GM19239 (cell line): ENCODE results near the gene OR10H4.
"Not testable (repeated sequence)": the region's sequence is repeated elsewhere in the genome, so short reads cannot be mapped to it uniquely, and the experiment has no call there.

Experiments used
- DNase-seq: peaks from one replicate; pipeline ENCODE4 v3.0.0; 2011; ENCODE audit warnings: low spot score; ENCODE audit not compliant: insufficient read length
- FAIRE-seq: peaks from 2 replicates; lab custom pipeline; 2011; peaks lifted over from hg19 to GRCh38; lab: Jason Lieb, UNC

Gene OR10H4, protein sequence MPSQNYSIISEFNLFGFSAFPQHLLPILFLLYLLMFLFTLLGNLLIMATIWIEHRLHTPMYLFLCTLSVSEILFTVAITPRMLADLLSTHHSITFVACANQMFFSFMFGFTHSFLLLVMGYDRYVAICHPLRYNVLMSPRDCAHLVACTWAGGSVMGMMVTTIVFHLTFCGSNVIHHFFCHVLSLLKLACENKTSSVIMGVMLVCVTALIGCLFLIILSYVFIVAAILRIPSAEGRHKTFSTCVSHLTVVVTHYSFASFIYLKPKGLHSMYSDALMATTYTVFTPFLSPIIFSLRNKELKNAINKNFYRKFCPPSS

DNA sequence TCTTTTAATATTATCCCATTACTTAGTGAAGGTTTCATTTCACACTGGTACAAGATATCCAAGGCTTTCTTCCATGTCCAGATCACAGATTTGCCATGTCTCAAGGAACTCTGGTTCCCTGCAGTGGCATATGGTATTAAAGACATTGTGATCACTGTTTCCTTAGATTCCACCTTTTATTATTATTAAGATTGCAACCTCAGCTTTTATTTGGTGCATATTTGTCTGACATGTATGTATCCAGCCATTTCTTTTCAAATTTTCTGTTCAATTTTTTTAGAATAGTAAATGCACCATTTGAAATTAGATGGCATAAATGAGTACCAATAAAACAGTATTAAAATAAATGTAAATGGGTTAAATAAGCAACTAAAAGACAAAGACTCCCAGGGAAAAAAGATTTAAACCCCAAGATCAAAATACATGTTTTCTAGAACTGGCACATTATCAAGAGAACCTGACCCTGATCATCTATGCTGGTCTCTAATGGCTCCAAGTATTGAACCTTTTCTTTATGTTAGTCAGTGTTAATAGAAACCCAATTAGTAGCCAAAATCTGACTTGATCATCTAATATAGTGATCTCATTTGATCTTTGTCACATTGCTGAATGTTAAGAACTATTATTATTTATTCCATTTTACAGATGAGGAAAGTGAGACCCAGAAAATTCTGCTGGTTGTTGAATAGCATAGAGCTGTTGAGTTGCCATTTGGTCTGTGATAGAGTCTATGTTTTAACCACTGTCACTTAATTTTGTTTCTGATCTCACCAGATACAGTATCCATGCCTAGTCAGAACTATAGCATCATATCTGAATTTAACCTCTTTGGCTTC lies at the start of gene OR10H4:
Gene OR10H4, plus strand, starts transcription at position 786 of the 836 bp plus-strand sequence. Its CDS starts 0 bp downstream, at position 786.
- FAIRE-seq = no peak
- no peak for DNase-seq

DNA sequence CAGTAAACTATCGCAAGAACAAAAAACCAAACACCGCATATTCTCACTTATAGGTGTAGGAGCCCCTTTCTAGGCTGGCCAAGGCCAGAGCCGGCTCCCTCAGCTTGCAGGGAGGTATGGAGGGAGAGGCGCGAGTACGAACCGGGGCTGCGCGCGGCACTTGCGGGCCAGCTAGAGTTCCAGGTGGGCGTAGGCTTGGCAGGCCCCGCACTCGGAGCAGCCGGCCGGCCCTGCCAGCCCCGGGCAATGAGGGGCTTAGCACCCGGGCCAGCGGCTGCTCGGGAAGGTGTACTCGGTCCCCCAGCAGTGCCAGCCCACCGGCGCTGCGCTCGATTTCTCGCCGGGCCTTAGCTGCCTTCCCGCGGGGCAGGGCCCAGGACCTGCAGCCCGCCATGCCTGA lies 49.2 kb upstream of the OR10H4 start:
- DNase-seq, FAIRE-seq: not testable (repeated sequence)

DNA sequence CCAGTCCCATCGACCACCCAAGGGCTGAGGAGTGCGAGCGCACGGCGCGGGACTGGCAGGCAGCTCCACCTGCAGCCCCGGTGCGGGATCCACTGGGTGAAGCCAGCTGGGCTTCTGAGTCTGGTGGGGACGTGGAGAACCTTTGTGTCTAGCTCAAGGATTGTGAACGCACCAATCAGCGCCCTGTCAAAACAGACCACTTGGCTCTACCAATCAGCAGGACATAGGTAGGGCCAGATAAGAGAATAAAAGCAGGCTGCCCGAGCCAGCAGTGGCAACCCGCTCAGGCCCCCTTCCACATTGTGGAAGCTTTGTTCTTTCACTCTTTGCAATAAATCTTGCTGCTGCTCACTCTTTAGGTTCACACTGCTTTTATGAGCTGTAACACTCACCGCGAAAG lies 48.8 kb upstream of the OR10H4 start:
- not testable (repeated sequence) for FAIRE-seq, DNase-seq

DNA sequence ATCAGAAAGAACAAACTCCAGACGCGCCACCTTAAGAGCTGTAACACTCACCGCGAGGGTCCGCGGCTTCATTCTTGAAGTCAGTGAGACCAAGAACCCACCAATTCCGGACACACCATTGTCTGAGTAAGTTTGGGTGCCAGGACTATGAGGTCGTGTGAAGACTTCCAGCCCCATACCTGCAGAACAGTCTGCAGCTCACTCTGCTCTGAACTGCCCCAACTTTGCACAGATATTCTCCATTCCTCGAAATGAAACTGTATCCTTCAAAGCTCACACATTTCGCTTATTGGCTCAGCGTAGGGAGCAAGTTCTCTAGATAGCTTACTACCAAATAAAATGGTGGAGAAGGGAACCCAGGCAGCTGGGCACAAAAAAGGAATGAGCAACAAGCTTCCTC lies 48.3 kb upstream of the OR10H4 start:
- FAIRE-seq (no peak), DNase-seq (no peak)

GRCh38 chr19:15902254-15902653 lies 46.6 kb upstream of the OR10H4 start:
- FAIRE-seq = no peak
- no peak for DNase-seq

DNA sequence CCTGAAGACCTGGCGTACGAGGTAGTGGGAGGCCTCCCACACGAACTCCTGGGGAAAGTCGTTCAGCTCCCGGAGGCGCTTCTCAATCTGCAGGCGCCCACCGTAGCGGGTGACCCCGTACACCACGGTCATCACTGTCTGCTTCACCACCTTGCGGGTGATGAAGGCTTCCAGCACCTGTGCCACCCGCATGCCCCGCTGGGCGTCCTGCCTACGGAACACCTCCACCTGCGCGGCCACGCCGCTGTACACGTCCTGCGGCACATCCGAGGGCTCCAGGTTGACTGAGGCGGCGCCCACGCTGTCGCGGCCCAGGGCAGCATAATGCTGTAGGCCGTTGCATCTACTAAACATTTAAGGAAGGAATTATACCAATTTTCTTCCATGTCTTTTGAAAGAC lies 45.9 kb upstream of the OR10H4 start:
- not testable (repeated sequence) for FAIRE-seq

DNA sequence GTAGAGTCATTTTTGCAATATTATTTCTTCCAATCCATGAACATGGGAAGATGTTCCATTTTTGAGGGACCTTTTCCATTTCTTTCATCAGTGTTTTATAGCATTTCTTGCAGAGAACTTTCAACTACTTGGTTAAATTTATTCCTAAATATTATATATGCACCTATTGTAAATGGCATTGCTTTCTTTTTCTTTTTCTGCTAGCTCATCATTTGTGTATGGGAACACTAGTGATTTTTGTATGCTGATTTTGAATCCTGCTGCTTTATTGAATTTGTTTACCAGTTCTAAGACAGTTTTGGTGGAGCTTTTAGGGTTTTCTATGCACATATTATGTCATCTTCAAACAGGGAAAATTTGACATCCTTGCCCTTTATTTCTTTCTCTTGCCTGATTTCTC lies 43.8 kb upstream of the OR10H4 start:
- DNase-seq (no peak), FAIRE-seq (no peak)

More for the DNA sequence above, 45.9 kb upstream of the OR10H4 start:
- not testable (repeated sequence) for DNase-seq

- DNase-seq (no peak), FAIRE-seq (no peak)
These were observed 37.1 kb upstream of the OR10H4 start for GRCh38 chr19:15911599-15912235.

GRCh38 chr19:15913384-15913783 lies 35.4 kb upstream of the OR10H4 start:
- DNase-seq (no peak), FAIRE-seq (no peak)

DNA sequence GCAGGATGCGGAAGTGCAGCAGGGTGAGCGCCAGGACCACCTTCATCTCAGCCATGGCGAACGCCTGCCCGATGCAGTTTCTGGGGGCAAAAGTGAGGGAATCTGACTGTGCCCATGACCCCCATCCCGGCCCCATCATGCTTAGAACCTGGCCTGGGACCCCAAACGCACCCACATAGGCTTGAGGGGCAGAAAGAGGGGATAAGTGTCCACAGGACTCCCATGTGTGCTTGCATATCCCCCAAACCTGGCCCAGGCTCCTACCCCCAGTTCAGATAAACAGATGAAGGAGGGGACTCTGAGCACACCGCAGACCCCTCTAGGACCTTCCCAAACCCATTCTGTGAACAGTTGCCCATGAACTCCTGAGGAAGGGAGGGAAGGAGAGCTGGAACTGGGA lies 35.0 kb upstream of the OR10H4 start:
- DNase-seq = no peak
- no peak for FAIRE-seq

DNA sequence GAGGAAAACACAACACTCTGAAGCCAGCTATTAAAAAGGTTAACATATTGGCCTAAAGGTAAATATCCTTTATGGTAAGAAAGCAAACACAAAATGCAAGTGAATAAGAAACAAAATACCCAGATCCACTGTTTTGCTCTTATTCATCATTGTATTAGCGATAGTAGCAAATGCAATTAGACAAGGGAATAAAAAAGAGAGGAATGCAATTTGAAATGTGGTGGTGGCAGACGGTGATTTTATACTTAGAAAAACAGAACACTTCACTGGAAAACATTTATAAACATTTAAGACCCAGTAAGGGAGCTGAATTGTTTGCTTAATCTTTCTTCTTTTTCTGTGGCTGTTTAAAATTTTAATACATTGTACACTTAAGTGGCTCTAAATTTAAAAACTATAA lies 33.7 kb upstream of the OR10H4 start:
- DNase-seq (no peak), FAIRE-seq (no peak)

DNA sequence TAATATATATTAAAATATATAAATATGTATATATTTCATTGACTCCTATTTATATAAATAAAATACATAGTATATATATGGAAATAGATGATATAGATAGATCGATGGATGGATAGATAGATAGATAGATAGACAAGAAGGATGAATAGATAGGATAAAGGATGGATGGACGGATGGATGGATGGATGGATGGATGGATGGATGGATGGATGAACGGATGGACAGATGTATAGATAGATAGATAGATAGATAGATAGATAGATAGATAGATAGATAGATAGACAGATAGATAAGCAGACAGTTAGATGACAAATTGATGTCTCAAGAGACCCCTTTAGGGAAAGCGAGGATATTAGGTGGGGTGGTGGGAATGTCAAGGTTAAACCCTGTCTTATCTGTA lies 29.6 kb upstream of the OR10H4 start:
- no peak for FAIRE-seq
- DNase-seq = no peak

DNA sequence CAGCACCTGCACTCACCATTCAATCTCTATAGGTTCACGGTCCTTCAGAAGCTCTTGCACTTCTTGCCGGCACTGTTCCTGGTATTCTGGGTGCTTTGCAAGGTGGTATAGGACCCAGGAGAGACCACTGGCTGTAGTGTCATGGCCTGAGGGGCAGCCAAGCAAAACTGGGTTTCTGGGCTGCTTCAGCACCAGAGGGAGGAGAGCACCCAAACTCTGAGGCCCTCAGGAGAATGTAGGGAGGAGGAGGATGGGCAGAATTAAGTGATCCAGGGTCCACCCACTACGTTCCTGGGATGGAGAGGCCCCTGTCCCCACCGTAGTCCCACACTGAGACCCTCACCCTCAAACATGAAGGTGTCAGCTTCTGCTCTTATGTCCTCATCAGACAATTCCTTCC lies 26.8 kb upstream of the OR10H4 start:
- DNase-seq = no peak
- FAIRE-seq = no peak

DNA sequence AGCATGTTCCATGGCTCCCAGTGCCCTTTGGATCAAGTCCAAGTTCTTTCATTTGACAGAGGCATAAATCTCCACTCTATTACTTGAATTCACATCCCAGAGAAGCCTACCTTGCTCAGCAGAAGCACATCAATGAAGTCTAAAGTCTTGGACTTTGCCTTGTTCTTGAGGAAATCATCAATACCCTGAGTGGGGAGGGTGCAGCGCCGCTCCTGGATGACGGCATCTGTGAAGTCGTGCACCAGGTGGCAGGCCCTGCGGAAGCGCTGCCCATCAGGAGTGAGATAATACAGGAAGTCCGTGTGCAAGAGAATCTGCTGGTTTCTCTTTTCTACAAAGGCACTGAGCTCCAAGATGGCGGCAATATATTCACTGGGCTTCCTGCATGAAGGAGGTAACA lies 25.1 kb upstream of the OR10H4 start:
- DNase-seq = no peak
- no peak for FAIRE-seq

GRCh38 chr19:15926484-15926883 lies 22.3 kb upstream of the OR10H4 start:
- FAIRE-seq (no peak), DNase-seq (no peak)

DNA sequence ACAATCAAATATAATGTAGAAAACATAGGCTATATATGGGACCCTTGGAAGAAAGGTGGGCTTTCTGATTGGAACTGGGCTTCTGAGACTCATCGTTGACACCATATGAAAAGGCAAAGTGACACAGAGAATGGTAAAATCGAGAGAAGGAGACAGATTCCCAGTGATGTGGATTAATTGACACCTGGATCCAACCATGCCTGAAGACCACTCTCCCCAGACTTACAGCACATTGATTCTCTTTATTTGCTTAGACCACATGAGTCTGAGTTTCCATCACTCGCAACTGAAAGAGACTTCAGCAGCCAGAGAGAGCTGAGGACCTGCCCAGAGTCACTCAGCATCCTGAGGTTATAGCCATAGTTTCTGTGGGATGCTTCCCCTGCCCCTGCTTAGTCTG lies 20.5 kb upstream of the OR10H4 start:
- no peak for DNase-seq
- no peak for FAIRE-seq

DNA sequence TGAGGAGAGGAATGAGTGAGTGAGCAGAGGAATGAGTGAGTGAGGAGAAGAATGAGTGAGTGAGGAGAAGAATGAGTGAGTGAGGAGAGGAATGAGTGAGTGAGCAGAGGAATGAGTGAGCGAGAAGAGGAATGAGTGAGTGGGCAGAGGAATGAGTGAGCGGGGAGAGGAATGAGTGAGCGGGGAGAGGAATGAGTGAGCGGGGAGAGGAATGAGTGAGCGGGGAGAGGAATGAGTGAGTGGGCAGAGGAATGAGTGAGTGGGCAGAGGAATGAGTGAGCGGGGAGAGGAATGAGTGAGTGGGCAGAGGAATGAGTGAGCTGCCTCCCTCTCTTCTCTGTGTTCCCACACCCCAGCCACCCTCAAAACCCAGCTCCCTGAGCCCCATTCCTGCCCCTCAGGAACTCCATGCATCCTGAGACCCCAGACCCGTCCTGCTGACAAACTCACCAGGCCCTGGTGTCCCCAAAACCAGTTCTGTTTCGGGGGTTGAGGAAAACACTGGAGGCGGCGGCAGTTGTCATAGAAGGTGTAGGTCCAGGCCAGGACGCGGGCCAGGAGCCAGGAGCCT lies 15.0 kb upstream of the OR10H4 start:
- FAIRE-seq, DNase-seq: not testable (repeated sequence)

GRCh38 chr19:15934332-15935078 lies 14.3 kb upstream of the OR10H4 start, which contains the start of gene CYP4F11:
TSS of gene CYP4F11 (minus strand) at chr19:15934529. CDS start at chr19:15934408, 121 bp downstream.
- DNase-seq (no peak), FAIRE-seq (no peak)

GRCh38 chr19:15935167-15935702 lies 13.6 kb upstream of the OR10H4 start:
- FAIRE-seq (no peak), DNase-seq (no peak)

- FAIRE-seq (no peak), DNase-seq (no peak)
These were observed 12.6 kb upstream of the OR10H4 start for GRCh38 chr19:15936173-15936572.
